ENCODE measurements around the gene FOXD2. TPM values are rescaled to one million over a fixed set of nuclear protein-coding genes. Genes with fewer than 3 reads are reported as not detected.

The FOXD2 gene
- total and polyA plus RNA-seq, 2 donors (not counting 1 experiment from before 2014, with no cell fraction given), result 0.24 to 0.37 TPM

GRCh38 chr1:47445823-47446550 lies 8.1 kb downstream of the FOXD2 start:
- Mint-ChIP-seq H3K4me3 (no peak overlapping the region), H3K9me3 (ENCODE audit: insufficient read depth) (peaks cover 4% of the 10 kb centered on the region), H3K27ac (peak overlapping the region; percentile 54), H3K27me3 (peaks cover 59% of the 10 kb centered on the region), H3K4me1 (peaks cover 13% of the 10 kb centered on the region)
- ATAC-seq (ENCODE audit: low read depth) (no peak), DNase-seq (peak; percentile 23)
- no peak overlapping the region for H3K4me3 ChIP-seq (ENCODE audit: control extremely low read depth in 1 of 5, extremely low read depth in 1 of 5, insufficient read depth in 1 of 5, low read depth in 2 of 5, low read length in 4 of 5)
- no peak overlapping the region for H3K9ac ChIP-seq (ENCODE audit: low read length)
- no peak overlapping the region for H2AFZ ChIP-seq (ENCODE audit: insufficient read depth, low read depth, low read length, poor library complexity, severe bottlenecking)
- H3K9me3 ChIP-seq (ENCODE audit: control extremely low read depth in 1 of 3, control insufficient read depth in 2 of 3, insufficient read depth in 1 of 3, low read length in 2 of 3), result peaks cover 0 to 61% (median 15%) of the 10 kb centered on the region in 3 donors
- no peak overlapping the region for H3K27ac ChIP-seq (ENCODE audit: low read length in 2 of 2)
- intact Hi-C loops (cut with micrococcal nuclease), result no loop called here
- TF ChIP-seq EZH2 (IDR thresholded peaks at IDR 0.05; ENCODE audit: borderline replicate concordance, insufficient read depth, low read depth, low read length, poor library complexity, severe bottlenecking), result no peak
- TF ChIP-seq, protein P1, sequence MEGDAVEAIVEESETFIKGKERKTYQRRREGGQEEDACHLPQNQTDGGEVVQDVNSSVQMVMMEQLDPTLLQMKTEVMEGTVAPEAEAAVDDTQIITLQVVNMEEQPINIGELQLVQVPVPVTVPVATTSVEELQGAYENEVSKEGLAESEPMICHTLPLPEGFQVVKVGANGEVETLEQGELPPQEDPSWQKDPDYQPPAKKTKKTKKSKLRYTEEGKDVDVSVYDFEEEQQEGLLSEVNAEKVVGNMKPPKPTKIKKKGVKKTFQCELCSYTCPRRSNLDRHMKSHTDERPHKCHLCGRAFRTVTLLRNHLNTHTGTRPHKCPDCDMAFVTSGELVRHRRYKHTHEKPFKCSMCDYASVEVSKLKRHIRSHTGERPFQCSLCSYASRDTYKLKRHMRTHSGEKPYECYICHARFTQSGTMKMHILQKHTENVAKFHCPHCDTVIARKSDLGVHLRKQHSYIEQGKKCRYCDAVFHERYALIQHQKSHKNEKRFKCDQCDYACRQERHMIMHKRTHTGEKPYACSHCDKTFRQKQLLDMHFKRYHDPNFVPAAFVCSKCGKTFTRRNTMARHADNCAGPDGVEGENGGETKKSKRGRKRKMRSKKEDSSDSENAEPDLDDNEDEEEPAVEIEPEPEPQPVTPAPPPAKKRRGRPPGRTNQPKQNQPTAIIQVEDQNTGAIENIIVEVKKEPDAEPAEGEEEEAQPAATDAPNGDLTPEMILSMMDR (IDR thresholded peaks at IDR 0.05), result no peak
- CTCF ChIA-PET, result interaction anchor here (0.9 kb wide), 1 partner anchor 281 kb away, joined by 3 read pairs; no protein-coding TSS in a partner anchor
- H3K27me3 ChIP-seq (replicated peaks in 1 of 4; ENCODE audit: control extremely low read depth in 1 of 4, control insufficient read depth in 3 of 4, insufficient read depth in 4 of 4, low read length in 3 of 4), result peaks cover 1 to 96% (median 76%) of the 10 kb centered on the region in 4 experiments
- H3K36me3 ChIP-seq (replicated peaks in 1 of 2; ENCODE audit: control extremely low read depth in 1 of 2, control insufficient read depth in 1 of 2, extremely low read depth in 1 of 2, insufficient read depth in 2 of 2, low read length in 1 of 2), result no peaks in the 10 kb centered on the region
- H3K79me2 ChIP-seq (ENCODE audit: control insufficient read depth, insufficient read depth, low read length), result no peaks in the 10 kb centered on the region
- 15% methylated on average over 22 of the region's 25 CpGs for WGBS (ENCODE audit: insufficient coverage)
- peaks cover 26 to 46% of the 10 kb centered on the region in 2 donors for H3K4me1 ChIP-seq (ENCODE audit: control insufficient read depth in 2 of 2, insufficient read depth in 2 of 2, low read length in 2 of 2)
- POLR2A ChIA-PET, result no interaction called here
- no peak overlapping the region for H3K4me2 ChIP-seq (replicated peaks; ENCODE audit: low read depth, low read length, poor library complexity, severe bottlenecking)
- no peaks in the 10 kb centered on the region for H4K20me1 ChIP-seq (ENCODE audit: control insufficient read depth, insufficient read depth, low read length, poor library complexity, severe bottlenecking)
